ENCODE results near the gene C14orf180. TPM values are rescaled to one million over a fixed set of nuclear protein-coding genes. Genes with fewer than 3 reads are reported as not detected.

Gene C14orf180
- total RNA-seq, 1 donor from 2014 or later: not detected

GRCh38 chr14:104567957-104568225, 11.7 kb upstream of the C14orf180 start:
- no peaks in the 10 kb centered on the region for H3K9me3 ChIP-seq (ENCODE audit: low read depth)
- H3K9ac ChIP-seq: no peak overlapping the region
- H3K4me1 Mint-ChIP-seq: peaks cover 22% of the 10 kb centered on the region
- no peaks in the 10 kb centered on the region for H3K36me3 Mint-ChIP-seq
- H3K27me3 Mint-ChIP-seq (ENCODE audit: insufficient read depth, low read depth): peaks cover 15% of the 10 kb centered on the region
- no peaks in the 10 kb centered on the region for H3K27me3 ChIP-seq
- no peak overlapping the region for H3K4me3 Mint-ChIP-seq
- no peaks in the 10 kb centered on the region for H3K9me3 Mint-ChIP-seq
- no peak overlapping the region for H3K27ac ChIP-seq
- no peaks in the 10 kb centered on the region for H3K36me3 ChIP-seq
- H3K79me2 ChIP-seq (ENCODE audit: low read depth): no peaks in the 10 kb centered on the region
- no peak overlapping the region for H2AFZ ChIP-seq (replicated peaks)
- H3K4me1 ChIP-seq: peaks cover 7% of the 10 kb centered on the region
- no peak for DNase-seq (ENCODE audit: low spot score)
- TF ChIP-seq EZH2phosphoT487 (IDR thresholded peaks at IDR 0.05) (no peak), EZH2 (IDR thresholded peaks at IDR 0.05) (no peak)
- TF ChIP-seq, protein P1, sequence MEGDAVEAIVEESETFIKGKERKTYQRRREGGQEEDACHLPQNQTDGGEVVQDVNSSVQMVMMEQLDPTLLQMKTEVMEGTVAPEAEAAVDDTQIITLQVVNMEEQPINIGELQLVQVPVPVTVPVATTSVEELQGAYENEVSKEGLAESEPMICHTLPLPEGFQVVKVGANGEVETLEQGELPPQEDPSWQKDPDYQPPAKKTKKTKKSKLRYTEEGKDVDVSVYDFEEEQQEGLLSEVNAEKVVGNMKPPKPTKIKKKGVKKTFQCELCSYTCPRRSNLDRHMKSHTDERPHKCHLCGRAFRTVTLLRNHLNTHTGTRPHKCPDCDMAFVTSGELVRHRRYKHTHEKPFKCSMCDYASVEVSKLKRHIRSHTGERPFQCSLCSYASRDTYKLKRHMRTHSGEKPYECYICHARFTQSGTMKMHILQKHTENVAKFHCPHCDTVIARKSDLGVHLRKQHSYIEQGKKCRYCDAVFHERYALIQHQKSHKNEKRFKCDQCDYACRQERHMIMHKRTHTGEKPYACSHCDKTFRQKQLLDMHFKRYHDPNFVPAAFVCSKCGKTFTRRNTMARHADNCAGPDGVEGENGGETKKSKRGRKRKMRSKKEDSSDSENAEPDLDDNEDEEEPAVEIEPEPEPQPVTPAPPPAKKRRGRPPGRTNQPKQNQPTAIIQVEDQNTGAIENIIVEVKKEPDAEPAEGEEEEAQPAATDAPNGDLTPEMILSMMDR (IDR thresholded peaks at IDR 0.05): no peak
- no peaks in the 10 kb centered on the region for H4K20me1 ChIP-seq (ENCODE audit: low read depth)
- no peak overlapping the region for H3K4me2 ChIP-seq
- H3F3A ChIP-seq (ENCODE audit: low read depth): no peaks in the 10 kb centered on the region
- H3K4me3 ChIP-seq: no peak overlapping the region
- no peak overlapping the region for H3K27ac Mint-ChIP-seq

- no peak for TF ChIP-seq EZH2 (IDR thresholded peaks at IDR 0.05)
- TF ChIP-seq EZH2phosphoT487 (IDR thresholded peaks at IDR 0.05): no peak
- TF ChIP-seq, protein P1 (IDR thresholded peaks at IDR 0.05): no peak
- Histone ChIP-seq H3K27me3 (no peaks in the 10 kb centered on the region), H2AFZ (replicated peaks) (no peak overlapping the region), H3K4me1 (peaks cover 1% of the 10 kb centered on the region), H3K36me3 (no peaks in the 10 kb centered on the region), H4K20me1 (ENCODE audit: low read depth) (no peaks in the 10 kb centered on the region), H3F3A (ENCODE audit: low read depth) (no peaks in the 10 kb centered on the region), H3K4me3 (no peak overlapping the region), H3K9me3 (ENCODE audit: low read depth) (no peaks in the 10 kb centered on the region), H3K9ac (no peak overlapping the region), H3K4me2 (no peak overlapping the region), H3K27ac (no peak overlapping the region), H3K79me2 (ENCODE audit: low read depth) (no peaks in the 10 kb centered on the region)
- Mint-ChIP-seq H3K4me3 (no peak overlapping the region), H3K27me3 (ENCODE audit: insufficient read depth, low read depth) (peaks cover 15% of the 10 kb centered on the region), H3K9me3 (no peaks in the 10 kb centered on the region), H3K27ac (no peak overlapping the region), H3K4me1 (peaks cover 22% of the 10 kb centered on the region), H3K36me3 (no peaks in the 10 kb centered on the region)
- no peak for DNase-seq (ENCODE audit: low spot score)
These were observed 10.9 kb upstream of the C14orf180 start for GRCh38 chr14:104568620-104569019.

DNA sequence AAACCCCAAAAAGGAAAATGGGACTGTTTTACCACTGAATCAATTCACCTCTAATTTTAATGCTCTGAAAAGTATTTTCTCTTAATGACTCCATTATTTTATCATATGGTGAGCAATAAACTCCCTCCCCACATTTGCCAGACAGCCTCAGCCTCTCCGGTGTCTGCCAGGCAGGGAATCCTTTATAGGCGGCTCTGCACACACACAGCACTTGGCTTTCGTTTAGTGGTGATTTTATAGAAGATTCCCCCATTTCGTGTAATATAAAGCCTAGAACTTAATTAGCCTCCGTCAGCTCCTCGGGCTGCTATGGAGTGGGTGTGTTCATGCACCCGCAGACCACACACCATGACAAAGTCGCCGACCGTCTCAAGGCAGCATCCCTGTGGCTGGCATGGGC, 10.1 kb upstream of the C14orf180 start:
- H3K36me3 Mint-ChIP-seq: no peaks in the 10 kb centered on the region
- H3K9me3 ChIP-seq (ENCODE audit: low read depth): no peaks in the 10 kb centered on the region
- no peaks in the 10 kb centered on the region for H3K27me3 ChIP-seq
- no peak for DNase-seq (ENCODE audit: low spot score)
- H3K4me3 ChIP-seq: no peak overlapping the region
- H3K9me3 Mint-ChIP-seq: no peaks in the 10 kb centered on the region
- TF ChIP-seq EZH2phosphoT487 (IDR thresholded peaks at IDR 0.05) (no peak), EZH2 (IDR thresholded peaks at IDR 0.05) (no peak)
- TF ChIP-seq, protein P1 (IDR thresholded peaks at IDR 0.05): no peak
- peaks cover 4% of the 10 kb centered on the region for H3K4me1 ChIP-seq
- no peak overlapping the region for H3K9ac ChIP-seq
- no peaks in the 10 kb centered on the region for H4K20me1 ChIP-seq (ENCODE audit: low read depth)
- H3K4me3 Mint-ChIP-seq: peak overlapping the region; percentile 53
- peaks cover 12% of the 10 kb centered on the region for H3K27me3 Mint-ChIP-seq (ENCODE audit: insufficient read depth, low read depth)
- no peaks in the 10 kb centered on the region for H3K79me2 ChIP-seq (ENCODE audit: low read depth)
- peak overlapping the region; percentile 90 for H3K27ac Mint-ChIP-seq
- H3K27ac ChIP-seq: no peak overlapping the region
- peaks cover 27% of the 10 kb centered on the region for H3K4me1 Mint-ChIP-seq
- no peaks in the 10 kb centered on the region for H3K36me3 ChIP-seq
- H3F3A ChIP-seq (ENCODE audit: low read depth): no peaks in the 10 kb centered on the region
- H3K4me2 ChIP-seq: no peak overlapping the region
- no peak overlapping the region for H2AFZ ChIP-seq (replicated peaks)

GRCh38 chr14:104571246-104571645, 8.3 kb upstream of the C14orf180 start:
- no peak overlapping the region for H3K27ac Mint-ChIP-seq
- no peaks in the 10 kb centered on the region for H3K36me3 Mint-ChIP-seq
- TF ChIP-seq, protein P1 (IDR thresholded peaks at IDR 0.05): no peak
- no peak for TF ChIP-seq EZH2phosphoT487 (IDR thresholded peaks at IDR 0.05)
- no peak for TF ChIP-seq EZH2 (IDR thresholded peaks at IDR 0.05)
- H3K4me1 Mint-ChIP-seq: peaks cover 34% of the 10 kb centered on the region
- peak; percentile 38 for DNase-seq (ENCODE audit: low spot score)
- H3K4me3 Mint-ChIP-seq: no peak overlapping the region
- H3K27me3 Mint-ChIP-seq (ENCODE audit: insufficient read depth, low read depth): peaks cover 14% of the 10 kb centered on the region
- no peaks in the 10 kb centered on the region for H3K9me3 Mint-ChIP-seq
- Histone ChIP-seq H3F3A (ENCODE audit: low read depth) (no peaks in the 10 kb centered on the region), H3K9me3 (ENCODE audit: low read depth) (no peaks in the 10 kb centered on the region), H3K27me3 (no peaks in the 10 kb centered on the region), H3K9ac (no peak overlapping the region), H4K20me1 (ENCODE audit: low read depth) (no peaks in the 10 kb centered on the region), H3K4me1 (peaks cover 4% of the 10 kb centered on the region), H3K27ac (no peak overlapping the region), H3K4me2 (no peak overlapping the region), H3K79me2 (ENCODE audit: low read depth) (no peaks in the 10 kb centered on the region), H3K36me3 (no peaks in the 10 kb centered on the region), H2AFZ (replicated peaks) (no peak overlapping the region), H3K4me3 (no peak overlapping the region)

Measured in neural progenitor cell (in vitro differentiated cells).